ENCODE measurements around the gene PTGFR.
A peak's percentile ranks its signal among the peaks of the same experiment; 100 is the strongest.

Gene PTGFR

GRCh38 chr1:78520843-78521242 is 30.1 kb downstream of the PTGFR start:
- no peak for DNase-seq

DNA sequence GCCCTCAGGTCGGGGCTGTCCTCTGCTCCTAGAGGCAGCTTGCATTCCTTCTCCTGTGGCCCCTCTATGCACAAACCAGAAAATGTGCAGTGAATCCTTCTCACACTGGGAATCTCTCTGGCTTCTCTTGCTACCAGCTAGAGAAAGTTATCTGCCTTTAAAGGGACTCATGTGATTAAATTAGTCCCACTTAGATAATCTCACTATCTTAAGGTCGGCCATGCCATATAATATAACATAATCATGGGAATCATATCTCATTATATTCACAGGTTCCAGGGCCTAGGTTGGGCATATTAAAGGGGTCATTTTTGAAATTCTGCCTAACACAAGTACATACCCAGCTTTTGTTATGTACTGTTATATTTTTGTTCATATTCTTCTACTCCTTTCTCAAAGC is 31.4 kb downstream of the PTGFR start:
- no peak for DNase-seq

GRCh38 chr1:78526496-78526895 is 35.7 kb downstream of the PTGFR start:
- no peak for DNase-seq

- DNase-seq: no peak
Observed at GRCh38 chr1:78527706-78528105, 36.9 kb downstream of the PTGFR start.

DNA sequence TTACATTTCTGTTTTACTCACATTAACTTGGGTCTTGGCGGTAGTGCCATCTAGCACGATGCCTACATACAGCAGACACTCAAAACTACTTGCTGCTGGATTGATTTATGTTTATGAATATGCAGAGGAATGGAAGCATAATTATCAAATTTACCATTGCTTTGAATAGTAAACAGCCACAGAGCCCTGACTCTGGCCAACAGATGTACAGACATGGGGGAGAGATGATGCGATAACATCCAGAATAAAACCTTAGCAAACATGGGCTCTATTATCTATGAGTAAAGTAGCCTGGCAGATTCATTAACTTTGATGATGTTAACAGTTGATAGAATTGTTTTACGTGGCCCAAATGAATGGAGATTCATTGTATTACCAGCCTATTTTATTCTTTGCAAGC is 42.8 kb downstream of the PTGFR start:
- no peak for DNase-seq

GRCh38 chr1:78535286-78535685 is 44.5 kb downstream of the PTGFR start:
- DNase-seq: no peak

DNA sequence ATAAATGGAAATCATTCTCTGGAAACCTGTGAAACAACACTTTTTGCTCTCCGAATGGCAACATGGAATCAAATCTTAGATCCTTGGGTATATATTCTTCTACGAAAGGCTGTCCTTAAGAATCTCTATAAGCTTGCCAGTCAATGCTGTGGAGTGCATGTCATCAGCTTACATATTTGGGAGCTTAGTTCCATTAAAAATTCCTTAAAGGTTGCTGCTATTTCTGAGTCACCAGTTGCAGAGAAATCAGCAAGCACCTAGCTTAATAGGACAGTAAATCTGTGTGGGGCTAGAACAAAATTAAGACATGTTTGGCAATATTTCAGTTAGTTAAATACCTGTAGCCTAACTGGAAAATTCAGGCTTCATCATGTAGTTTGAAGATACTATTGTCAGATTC is 45.7 kb downstream of the PTGFR start:
- no peak for DNase-seq

GRCh38 chr1:78540048-78540447 is 49.3 kb downstream of the PTGFR start:
- DNase-seq: no peak

- DNase-seq: no peak
Observed at GRCh38 chr1:78541479-78541878, 50.7 kb downstream of the PTGFR start.

- DNase-seq: no peak
Observed at GRCh38 chr1:78543941-78544643, 53.3 kb downstream of the PTGFR start.

DNA sequence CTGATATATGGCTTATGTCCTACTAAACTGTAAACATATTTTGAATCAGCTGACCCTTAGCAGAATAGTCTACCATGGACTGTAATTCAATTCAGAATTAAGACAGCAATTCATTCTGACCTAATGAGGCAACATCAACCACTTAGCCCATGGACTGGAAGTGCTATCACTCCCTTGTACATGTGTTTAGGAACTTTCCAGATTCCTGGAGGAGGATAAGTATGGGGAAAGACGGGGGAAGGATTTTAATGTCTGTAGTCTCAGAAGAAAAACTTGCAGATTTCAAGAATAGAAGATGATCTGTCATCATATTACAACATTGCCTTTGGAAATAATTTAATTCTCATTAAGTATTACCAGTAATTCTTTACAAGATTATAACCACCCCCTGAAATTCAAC is 56.3 kb downstream of the PTGFR start:
- no peak for DNase-seq

- no peak for DNase-seq
Observed at GRCh38 chr1:78549331-78549730, 58.6 kb downstream of the PTGFR start.

DNA sequence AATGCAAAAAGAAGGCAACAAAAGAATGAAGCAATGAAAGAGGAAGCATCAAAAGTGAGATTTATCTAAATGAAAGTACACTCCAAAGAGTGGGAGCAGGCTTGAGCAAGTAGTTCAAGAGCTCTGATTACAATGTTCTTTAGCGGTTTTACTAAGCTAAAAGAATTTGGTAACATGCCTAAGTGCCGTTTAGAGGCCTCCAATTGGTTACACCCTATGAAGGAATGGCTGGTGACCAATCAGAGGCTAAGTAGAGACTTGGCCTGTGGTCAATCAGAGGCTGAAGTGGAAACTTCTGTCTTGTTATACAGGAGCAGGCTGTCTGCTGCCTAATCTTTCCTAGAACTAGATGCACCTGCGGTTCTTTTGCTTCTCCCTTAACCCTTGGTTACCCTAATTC is 59.1 kb downstream of the PTGFR start:
- DNase-seq: peak; percentile 31

GRCh38 chr1:78553859-78554258 is 63.1 kb downstream of the PTGFR start:
- DNase-seq: peak; percentile 14

GRCh38 chr1:78554840-78555239 is 64.1 kb downstream of the PTGFR start:
- no peak for DNase-seq

- DNase-seq: no peak
Observed at GRCh38 chr1:78559680-78560079, 68.9 kb downstream of the PTGFR start.

DNA sequence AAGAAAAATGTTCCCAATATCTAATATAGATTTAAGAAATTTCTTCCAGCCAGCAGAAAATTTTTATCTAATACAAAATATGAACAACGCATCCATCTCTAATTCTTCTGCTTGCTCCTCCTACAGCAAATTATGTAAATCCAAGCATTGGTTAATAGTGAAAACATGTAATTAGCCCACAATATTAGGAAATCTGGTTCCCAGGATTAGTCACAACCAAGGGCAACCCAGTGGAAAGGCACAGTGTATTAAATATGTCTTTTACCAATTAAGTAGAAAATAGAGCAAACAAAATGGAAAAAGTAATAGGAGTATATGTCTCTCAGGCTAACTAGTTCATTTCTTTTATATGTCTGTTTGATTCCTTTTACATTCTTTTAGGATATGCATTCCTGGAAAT is 70.0 kb downstream of the PTGFR start:
- DNase-seq: no peak

- DNase-seq: peak; percentile 93
Observed at GRCh38 chr1:78561856-78562255, 71.1 kb downstream of the PTGFR start.

DNA sequence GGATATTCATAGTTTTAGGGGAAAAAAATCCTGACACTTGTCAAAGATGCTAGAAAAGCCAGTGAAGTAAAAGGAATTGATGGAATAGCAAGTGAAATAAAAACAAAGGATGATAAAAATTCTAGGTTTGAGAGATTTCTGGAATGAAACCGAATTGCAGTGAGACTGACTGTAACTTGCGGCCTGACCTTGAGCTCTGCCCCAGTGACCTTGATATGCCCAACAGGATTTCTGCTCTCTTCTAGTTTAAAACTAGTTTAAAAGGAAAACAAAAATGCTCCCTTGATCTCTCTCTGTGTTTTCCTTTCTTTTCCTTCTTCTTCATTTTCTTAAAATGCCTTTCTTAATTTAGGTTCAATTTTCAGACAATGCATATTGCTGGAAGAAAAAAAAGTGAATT is 74.6 kb downstream of the PTGFR start:
- DNase-seq: no peak

DNA sequence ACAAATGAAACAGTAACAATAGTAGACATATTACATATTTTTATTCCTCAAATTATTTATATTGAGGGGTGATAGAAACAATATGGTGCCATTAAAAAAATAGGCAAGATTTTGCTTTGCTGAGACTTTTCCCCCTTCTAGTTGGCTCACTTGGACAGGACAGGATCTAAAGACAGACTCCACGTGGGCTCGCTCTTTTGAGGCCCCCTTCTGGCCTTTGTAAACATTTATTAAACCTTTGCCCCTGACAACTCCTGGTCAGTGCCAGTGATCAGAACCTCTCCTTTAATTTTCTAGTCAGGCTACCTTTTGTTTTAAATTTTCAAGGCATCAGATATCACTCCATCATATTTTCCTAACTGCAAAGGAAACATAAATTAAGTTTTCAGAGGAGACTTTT is 79.8 kb downstream of the PTGFR start:
- no peak for DNase-seq

DNA sequence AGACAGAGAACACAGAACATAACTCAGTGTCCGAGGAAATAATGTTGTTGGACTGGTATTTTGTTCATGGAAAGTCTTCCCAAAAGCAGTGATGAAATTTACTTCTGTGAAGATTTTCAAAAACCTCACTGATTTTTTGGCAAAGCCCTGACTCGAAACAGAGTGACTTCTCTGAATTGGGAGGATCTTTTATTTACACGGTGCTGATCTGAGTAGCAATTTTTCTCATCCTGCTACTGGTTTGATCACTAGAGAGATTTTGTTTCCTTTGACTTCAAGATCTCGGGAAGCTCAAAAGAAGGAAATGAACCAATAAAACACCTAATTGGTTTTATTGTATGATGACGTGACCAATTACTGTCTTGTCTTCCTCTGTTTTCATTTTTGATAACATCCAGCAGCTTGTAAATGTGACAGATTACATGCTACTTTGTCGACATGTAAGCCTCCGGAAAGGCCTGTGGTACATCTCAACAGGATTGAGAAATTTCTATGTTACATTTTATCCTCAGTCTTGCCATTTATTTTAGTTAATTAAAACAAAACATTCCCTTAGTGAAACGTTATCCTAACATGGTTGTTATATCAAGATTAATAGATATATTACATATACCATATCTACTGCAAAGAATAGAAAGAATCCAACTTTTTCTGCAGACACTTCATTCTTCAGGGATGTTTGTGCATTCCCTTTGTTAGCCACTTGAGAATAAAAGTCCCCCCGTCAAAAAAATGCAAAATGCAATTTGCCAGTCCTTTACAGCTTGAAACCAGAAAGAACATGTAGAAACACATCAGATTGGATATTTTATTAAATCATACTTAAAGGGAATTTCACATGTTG is 86.7 kb downstream of the PTGFR start:
- no peak for DNase-seq

GRCh38 chr1:78586572-78586971 is 95.8 kb downstream of the PTGFR start:
- no peak for DNase-seq

- DNase-seq: no peak
Observed at GRCh38 chr1:78587211-78587610, 96.4 kb downstream of the PTGFR start.
